K562 (cell line): Measurements from ENCODE around the gene FAM171A1. TPM values are rescaled to one million over a fixed set of nuclear protein-coding genes. Genes with fewer than 3 reads are reported as not detected.

Experiments
- ARID1B ChIP-seq: fragments of 450-650 bp; IDR thresholded peaks from 2 replicates; pipeline ENCODE4 v1.6.1; 2016; ENCODE audit warnings: antibody characterized with exemption, mild to moderate bottlenecking, inconsistent platforms
- ARID3A ChIP-seq: IDR thresholded peaks from 2 replicates; pipeline ENCODE4 v1.6.1; 2012; ENCODE audit warnings: low read depth, low read length, improper control_type of control experiment, borderline replicate concordance
- ARID4B ChIP-seq: sonication (generic); formaldehyde crosslinking; IDR thresholded peaks from 2 replicates; pipeline ENCODE4 v1.8.0; 2022; ENCODE audit warnings: mild to moderate bottlenecking, missing genetic modification reagents
- ATF3 ChIP-seq, 2 experiments: fragments of 450-650 bp in 1 of 2; sonication (generic) in 1 of 2; formaldehyde crosslinking in 1 of 2; IDR thresholded peaks in 1 of 2; conservative IDR thresholded peaks in 1 of 2; 2 replicates each; pipeline versions ENCODE4 v1.6.1 to v1.8.1; 2016 to 2023; ENCODE audit warnings: mild to moderate bottlenecking in 2 of 2, moderate library complexity in 2 of 2, inconsistent platforms in 1 of 2, missing genetic modification reagents in 1 of 2
- CBFA2T2 ChIP-seq: fragments of 450-650 bp; conservative IDR thresholded peaks from 2 replicates; pipeline ENCODE4 v1.6.1; 2017; ENCODE audit warnings: mild to moderate bottlenecking
- CXXC5 ChIP-seq: fragments of 250-450 bp; sonication (Bioruptor Pico); IDR thresholded peaks from 2 replicates; pipeline ENCODE4 v1.8.0; 2022; ENCODE audit warnings: inconsistent platforms, mild to moderate bottlenecking, moderate library complexity
- GMEB1 ChIP-seq: fragments of 250-450 bp; sonication (Bioruptor Pico); IDR thresholded peaks from 2 replicates; pipeline ENCODE4 v1.4.0; 2020; ENCODE audit warnings: mild to moderate bottlenecking
- HDAC3 ChIP-seq: fragments of 450-650 bp; IDR thresholded peaks from 2 replicates; pipeline ENCODE4 v1.6.1; 2018; ENCODE audit warnings: borderline replicate concordance, mild to moderate bottlenecking, moderate library complexity; ENCODE audit not compliant: partially characterized antibody
- HEY1 ChIP-seq: fragments of 250-450 bp; sonication (Bioruptor Pico); IDR thresholded peaks from 2 replicates; pipeline ENCODE4 v1.5.0; 2020; ENCODE audit warnings: mild to moderate bottlenecking, moderate library complexity, borderline replicate concordance
- JUND ChIP-seq, 2 experiments: IDR thresholded peaks; 2 replicates in 1 of 2; 3 replicates in 1 of 2; pipeline ENCODE4 v1.6.1; 2011; ENCODE audit warnings: borderline replicate concordance in 2 of 2, low read depth in 2 of 2, low read length in 2 of 2, improper control_type of control experiment in 1 of 2, missing biosample characterization in 1 of 2, missing genetic modification characterization in 1 of 2, missing genetic modification reagents in 1 of 2
- MBD2 ChIP-seq: sonication (generic); IDR thresholded peaks from 2 replicates; pipeline ENCODE4 v1.6.1; 2016; ENCODE audit warnings: low read depth, borderline replicate concordance
- MECOM ChIP-seq: fragments of 250-450 bp; sonication (Bioruptor Pico); IDR thresholded peaks from 2 replicates; pipeline ENCODE4 v1.8.0; 2022; ENCODE audit warnings: inconsistent platforms
- MXD1 ChIP-seq: fragments of 250-450 bp; sonication (Bioruptor Pico); IDR thresholded peaks from 2 replicates; pipeline ENCODE4 v1.8.0; 2021; ENCODE audit warnings: borderline replicate concordance, mild to moderate bottlenecking, moderate library complexity; ENCODE audit not compliant: poor library complexity, severe bottlenecking
- polyA plus RNA-seq, 8 experiments: library from polyadenylated mRNA; depleted of rRNA in 4 of 8; stranded (reverse) in 5 of 8; unstranded in 3 of 8; fragments of >200 nt; fragmentation: Nextera tagmentation in 2 of 8; fragmentation: Illumina TruSeq in 1 of 8; extraction: Ambion mirVana in 2 of 8; extraction: Trizol in 1 of 8; gene quantifications; 2 replicates each; pipeline versions ENCODE4 v1.2.1 to v1.2.3, GENCODE V29; 2011 to 2014; ENCODE audit warnings: inconsistent platforms in 1 of 8, missing spikeins in 1 of 8
- total RNA-seq, 7 experiments: library from RNA; depleted of rRNA in 6 of 7; stranded (reverse); fragments of >200 nt in 6 of 7; fragmentation: Illumina TruSeq in 2 of 7; extraction: Trizol in 2 of 7; gene quantifications; 2 replicates each; pipeline versions ENCODE4 v1.2.1 to v1.2.3, GENCODE V29; 2011 to 2021; ENCODE audit warnings: low replicate concordance in 1 of 7

Gene FAM171A1
- total and polyA plus RNA-seq, 9 of the 15 experiments (the other 6 are each of a cell fraction or from before 2014, with no cell fraction given): 0.51 to 8.2 (median 4.8) TPM

- no peak for TF ChIP-seq ARID4B (CRISPR knock-in tag)
- TF ChIP-seq CBFA2T2: peak; percentile 51
- no peak for TF ChIP-seq HEY1
- TF ChIP-seq ATF3 (IDR thresholded peaks at IDR 0.05): peak; percentile 99
- peak; percentile 92 for TF ChIP-seq ATF3 (CRISPR knock-in tag; conservative IDR thresholded peaks at IDR 0.05)
- TF ChIP-seq ARID3A: peak; percentile 94
- TF ChIP-seq MECOM (CRISPR knock-in tag): peak; percentile 51; the same call in 1 of the 2 replicates
- no peak for TF ChIP-seq GMEB1
- peak; percentile 50 for TF ChIP-seq HDAC3
- TF ChIP-seq MBD2: 0 out of 2 replicates have a peak, but pooled peaks have one; percentile 32
- no peak for TF ChIP-seq MXD1 (CRISPR knock-in tag)
- peak; percentile 92 for TF ChIP-seq ARID1B
- peak; percentile 71 for TF ChIP-seq CXXC5
- peak; percentile 84 for TF ChIP-seq JUND (IDR thresholded peaks at IDR 0.05; ENCODE audit: borderline replicate concordance, low read depth, low read length)
- peak; percentile 86; the same call in 2 of the 3 replicates for TF ChIP-seq JUND (tag; IDR thresholded peaks at IDR 0.05; ENCODE audit: borderline replicate concordance, low read depth, low read length)
Observed at GRCh38 chr10:15344876-15345285, 26.2 kb downstream of the FAM171A1 start (continued).
